Stimulated activated effector memory CD8-positive, alpha-beta T cell treated with anti-CD3 and anti-CD28 coated beads, Interleukin-12 subunit alpha, Interleukin-12 subunit beta, amount 100 ng/mL, for 72 hours (primary cell): ENCODE measurements around the gene ZNF286A.
"Not testable (repeated sequence)": the region's sequence is repeated elsewhere in the genome, so short reads cannot be mapped to it uniquely, and the experiment has no call there.

Source experiments
- ATAC-seq: fragments of 150-1000 bp; cut with Tn5 transposase; 2 replicates; pipeline ENCODE4 v1.10.0; 2021
- DNase-seq, 2 donors: peaks; one replicate each; pipeline ENCODE4 v3.0.0; 2021 to 2022; ENCODE audit warnings: low spot score in 2 of 2
- H3K27ac Mint-ChIP-seq: one replicate; pipeline ENCODE4 v1.8.0; 2022; ENCODE audit warnings: mild to moderate bottlenecking, mixed read lengths
- H3K36me3 Mint-ChIP-seq: one replicate; pipeline ENCODE4 v1.8.0; 2022; ENCODE audit warnings: mild to moderate bottlenecking, mixed read lengths
- H3K4me1 Mint-ChIP-seq: one replicate; pipeline ENCODE4 v1.8.0; 2022; ENCODE audit warnings: mixed read lengths
- H3K4me3 Mint-ChIP-seq: one replicate; pipeline ENCODE4 v1.8.0; 2022; ENCODE audit warnings: mild to moderate bottlenecking, mixed read lengths
- H3K9me3 Mint-ChIP-seq: one replicate; pipeline ENCODE4 v1.8.0; 2022; ENCODE audit warnings: mixed read lengths

The ZNF286A gene

GRCh38 chr17:15699413-15699924 is at the start of gene ZNF286A:
Gene ZNF286A, plus strand, starts transcription at chr17:15699752. Its CDS starts 578 bp downstream, at chr17:15700330.
- DNase-seq (peak; percentile 86 to 98), ATAC-seq (peak; percentile 98)
- Mint-ChIP-seq H3K4me3 (peak within 1 kb of the TSS; percentile 83), H3K27ac (peak within 1 kb of the TSS; percentile 96), H3K36me3 (peaks cover 24% of the 10 kb centered on the region)
- not testable (repeated sequence) for H3K9me3 Mint-ChIP-seq, H3K4me1 Mint-ChIP-seq

GRCh38 chr17:15649861-15650421 is 49.6 kb upstream of the ZNF286A start:
- Mint-ChIP-seq H3K27ac (no peak overlapping the region), H3K4me3 (no peak overlapping the region), H3K9me3 (no peaks in the 10 kb centered on the region), H3K36me3 (peaks cover 6% of the 10 kb centered on the region), H3K4me1 (peaks cover 17% of the 10 kb centered on the region)
- no peak for DNase-seq
- no peak for ATAC-seq

GRCh38 chr17:15650741-15651582 is 48.6 kb upstream of the ZNF286A start:
- no peaks in the 10 kb centered on the region for H3K9me3 Mint-ChIP-seq
- DNase-seq: no peak
- peaks cover 6% of the 10 kb centered on the region for H3K36me3 Mint-ChIP-seq
- H3K4me3 Mint-ChIP-seq: no peak overlapping the region
- H3K27ac Mint-ChIP-seq: no peak overlapping the region
- peaks cover 17% of the 10 kb centered on the region for H3K4me1 Mint-ChIP-seq
- ATAC-seq: peak; percentile 17

DNA sequence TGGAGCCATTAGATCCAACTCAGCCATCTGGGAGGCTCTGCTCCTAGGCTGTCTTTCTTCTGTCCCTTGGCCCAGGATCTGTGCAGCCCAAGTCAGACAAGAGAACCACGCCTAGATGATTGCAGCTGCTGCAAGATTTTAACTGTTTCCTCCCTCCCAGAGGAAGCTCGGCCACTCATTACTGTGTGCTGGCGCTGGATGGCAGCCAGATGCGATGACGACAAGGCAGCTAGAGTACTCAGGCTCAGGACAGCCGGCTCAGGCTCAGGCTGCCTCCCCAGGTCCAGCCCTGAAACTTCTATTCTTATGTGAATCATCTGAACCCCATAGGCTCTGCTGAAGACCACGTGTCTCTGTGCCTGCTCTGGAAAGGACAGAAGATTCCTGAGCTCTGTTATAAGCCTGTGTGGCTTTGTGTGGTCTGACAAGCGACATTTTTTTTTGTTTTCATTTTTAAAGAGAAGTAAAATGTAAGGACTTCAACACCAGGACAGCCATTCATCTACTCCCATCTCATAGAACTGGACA is 47.9 kb upstream of the ZNF286A start:
- no peak for DNase-seq
- peaks cover 17% of the 10 kb centered on the region for H3K4me1 Mint-ChIP-seq
- no peak overlapping the region for H3K4me3 Mint-ChIP-seq
- H3K36me3 Mint-ChIP-seq: peaks cover 6% of the 10 kb centered on the region
- H3K9me3 Mint-ChIP-seq: no peaks in the 10 kb centered on the region
- peak; percentile 69 for ATAC-seq
- no peak overlapping the region for H3K27ac Mint-ChIP-seq

DNA sequence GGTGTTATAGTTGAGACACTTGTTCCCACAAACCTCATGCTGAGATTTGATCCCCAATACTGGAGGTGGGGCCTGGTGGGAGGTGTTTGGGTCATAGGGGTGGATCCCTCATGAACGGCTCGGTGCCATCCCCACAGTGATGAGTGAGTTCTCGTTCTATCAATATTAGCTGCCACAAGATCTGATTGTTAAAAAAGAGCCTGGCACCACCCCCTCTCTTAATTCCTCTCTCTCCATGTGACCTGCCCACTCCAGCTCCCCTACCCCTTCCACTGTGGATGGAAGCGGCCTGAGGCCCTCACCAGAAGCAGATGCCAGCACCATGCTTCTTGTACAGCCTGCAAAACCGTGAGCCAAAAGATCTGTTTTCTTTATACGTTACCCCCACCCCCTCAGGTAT is 46.6 kb upstream of the ZNF286A start:
- ATAC-seq (no peak), DNase-seq (no peak)
- Mint-ChIP-seq H3K27ac (no peak overlapping the region), H3K36me3 (peaks cover 6% of the 10 kb centered on the region), H3K4me3 (no peak overlapping the region), H3K4me1 (peaks cover 17% of the 10 kb centered on the region), H3K9me3 (no peaks in the 10 kb centered on the region)

DNA sequence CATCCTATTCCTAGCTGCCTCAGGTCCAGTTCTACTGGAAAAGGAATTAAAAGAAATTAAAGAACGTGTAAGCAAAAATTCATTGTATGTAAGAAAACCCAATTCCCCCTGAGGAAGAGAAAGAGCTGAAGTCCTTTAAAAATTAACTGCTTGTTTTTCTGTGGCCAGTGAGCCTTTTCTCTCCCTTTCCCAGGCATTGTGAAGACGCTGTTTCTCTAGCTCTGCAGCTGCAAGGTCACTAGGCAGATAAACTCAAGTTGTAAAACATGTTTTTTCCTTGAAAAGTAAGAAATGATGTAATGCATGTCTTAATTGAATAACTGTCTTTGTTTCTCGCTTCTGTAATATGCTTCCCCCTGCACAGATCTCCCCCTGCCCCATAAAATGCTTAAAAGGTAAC is 45.2 kb upstream of the ZNF286A start:
- not testable (repeated sequence) for H3K4me3 Mint-ChIP-seq, DNase-seq, H3K9me3 Mint-ChIP-seq, H3K27ac Mint-ChIP-seq, H3K36me3 Mint-ChIP-seq, ATAC-seq
- H3K4me1 Mint-ChIP-seq: peaks cover 17% of the 10 kb centered on the region

GRCh38 chr17:15654886-15655561 is 44.5 kb upstream of the ZNF286A start:
- peaks cover 17% of the 10 kb centered on the region for H3K4me1 Mint-ChIP-seq
- peaks cover 6% of the 10 kb centered on the region for H3K36me3 Mint-ChIP-seq
- H3K4me3 Mint-ChIP-seq: no peak overlapping the region
- DNase-seq (no peak), ATAC-seq (no peak)
- H3K9me3 Mint-ChIP-seq: no peaks in the 10 kb centered on the region
- H3K27ac Mint-ChIP-seq: no peak overlapping the region

DNA sequence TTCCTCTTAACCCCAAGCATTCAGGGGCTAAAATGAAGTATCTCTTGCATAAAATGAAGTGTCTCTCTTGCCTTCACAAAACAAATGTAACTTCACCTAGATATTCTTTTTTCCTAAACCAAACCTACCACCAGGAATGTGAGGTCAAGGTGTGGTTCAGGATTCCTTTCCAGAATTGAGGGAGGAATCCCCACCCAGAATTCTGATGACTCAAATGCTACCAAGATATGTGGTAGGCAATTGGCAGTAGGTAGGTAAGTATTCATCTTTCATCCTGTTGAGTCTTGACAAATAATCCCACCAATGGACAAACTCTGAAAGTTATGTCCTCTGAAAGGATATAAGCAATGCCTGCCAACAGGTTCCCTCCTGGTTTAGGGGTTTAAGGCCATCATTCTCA is 41.7 kb upstream of the ZNF286A start:
- peaks cover 9% of the 10 kb centered on the region for H3K4me1 Mint-ChIP-seq
- H3K36me3 Mint-ChIP-seq: peaks cover 12% of the 10 kb centered on the region
- H3K27ac Mint-ChIP-seq: no peak overlapping the region
- no peak for DNase-seq
- no peaks in the 10 kb centered on the region for H3K9me3 Mint-ChIP-seq
- no peak for ATAC-seq
- no peak overlapping the region for H3K4me3 Mint-ChIP-seq

GRCh38 chr17:15658296-15658695 is 41.3 kb upstream of the ZNF286A start:
- ATAC-seq: no peak
- peaks cover 12% of the 10 kb centered on the region for H3K36me3 Mint-ChIP-seq
- H3K4me1 Mint-ChIP-seq: peaks cover 5% of the 10 kb centered on the region
- no peak overlapping the region for H3K27ac Mint-ChIP-seq
- no peak for DNase-seq
- no peaks in the 10 kb centered on the region for H3K9me3 Mint-ChIP-seq
- no peak overlapping the region for H3K4me3 Mint-ChIP-seq

DNA sequence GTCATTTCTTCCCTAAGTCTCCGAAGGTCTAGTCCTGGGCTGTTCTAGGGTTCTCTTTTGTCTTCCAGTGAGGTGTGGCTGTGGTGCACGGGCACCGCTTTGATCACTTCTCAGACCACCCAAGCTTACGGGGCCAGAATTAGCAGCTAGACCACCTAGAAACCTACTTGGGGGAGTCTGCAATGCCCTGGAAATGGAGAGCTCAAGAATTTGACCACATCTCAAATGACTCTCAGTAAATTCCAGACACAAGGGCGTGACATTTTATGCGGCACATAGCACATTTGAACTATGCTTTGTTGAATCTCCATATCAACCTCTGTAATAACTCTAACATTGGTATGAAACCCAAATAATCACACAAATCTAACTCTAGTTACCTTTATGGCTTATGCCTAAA is 40.3 kb upstream of the ZNF286A start:
- H3K4me1 Mint-ChIP-seq: no peaks in the 10 kb centered on the region
- H3K36me3 Mint-ChIP-seq: peaks cover 12% of the 10 kb centered on the region
- no peak for ATAC-seq
- H3K27ac Mint-ChIP-seq: no peak overlapping the region
- no peaks in the 10 kb centered on the region for H3K9me3 Mint-ChIP-seq
- no peak for DNase-seq
- H3K4me3 Mint-ChIP-seq: no peak overlapping the region

DNA sequence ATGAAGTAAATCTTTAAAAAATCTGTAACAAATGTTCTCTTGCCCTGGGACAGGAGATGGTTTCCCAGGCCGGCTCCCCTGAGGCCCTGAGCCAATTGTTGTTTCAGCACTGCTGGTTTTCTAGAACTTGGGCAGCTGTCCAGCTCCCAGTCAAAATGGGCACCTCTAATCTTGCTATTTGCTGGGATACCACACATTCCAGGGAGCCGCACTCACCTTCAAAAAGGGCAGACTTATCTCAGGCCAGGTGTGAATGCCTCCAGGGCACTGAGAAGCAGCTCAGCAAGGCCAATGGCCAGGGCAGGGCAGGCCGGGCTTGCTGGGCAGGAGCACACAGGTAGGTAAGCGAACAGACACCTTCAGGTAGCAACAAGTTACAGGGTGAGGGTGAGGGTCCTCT is 39.9 kb upstream of the ZNF286A start:
- DNase-seq (no peak), ATAC-seq (no peak)
- Mint-ChIP-seq H3K9me3 (no peaks in the 10 kb centered on the region), H3K4me1 (no peaks in the 10 kb centered on the region), H3K4me3 (no peak overlapping the region), H3K36me3 (peaks cover 8% of the 10 kb centered on the region), H3K27ac (no peak overlapping the region)

GRCh38 chr17:15660077-15660476 is 39.5 kb upstream of the ZNF286A start:
- no peak overlapping the region for H3K27ac Mint-ChIP-seq
- H3K4me3 Mint-ChIP-seq: no peak overlapping the region
- H3K4me1 Mint-ChIP-seq: no peaks in the 10 kb centered on the region
- no peaks in the 10 kb centered on the region for H3K9me3 Mint-ChIP-seq
- peaks cover 5% of the 10 kb centered on the region for H3K36me3 Mint-ChIP-seq
- ATAC-seq (no peak), DNase-seq (no peak)

- Mint-ChIP-seq H3K9me3 (no peaks in the 10 kb centered on the region), H3K36me3 (peaks cover 8% of the 10 kb centered on the region), H3K4me3 (no peak overlapping the region), H3K27ac (no peak overlapping the region), H3K4me1 (no peaks in the 10 kb centered on the region)
- ATAC-seq (no peak), DNase-seq (no peak)
Measured at GRCh38 chr17:15662681-15663080, 36.9 kb upstream of the ZNF286A start.

GRCh38 chr17:15663176-15663575 is 36.4 kb upstream of the ZNF286A start:
- H3K4me1 Mint-ChIP-seq: no peaks in the 10 kb centered on the region
- H3K9me3 Mint-ChIP-seq: no peaks in the 10 kb centered on the region
- no peak overlapping the region for H3K27ac Mint-ChIP-seq
- DNase-seq: no peak
- ATAC-seq: no peak
- peaks cover 10% of the 10 kb centered on the region for H3K36me3 Mint-ChIP-seq
- H3K4me3 Mint-ChIP-seq: no peak overlapping the region

DNA sequence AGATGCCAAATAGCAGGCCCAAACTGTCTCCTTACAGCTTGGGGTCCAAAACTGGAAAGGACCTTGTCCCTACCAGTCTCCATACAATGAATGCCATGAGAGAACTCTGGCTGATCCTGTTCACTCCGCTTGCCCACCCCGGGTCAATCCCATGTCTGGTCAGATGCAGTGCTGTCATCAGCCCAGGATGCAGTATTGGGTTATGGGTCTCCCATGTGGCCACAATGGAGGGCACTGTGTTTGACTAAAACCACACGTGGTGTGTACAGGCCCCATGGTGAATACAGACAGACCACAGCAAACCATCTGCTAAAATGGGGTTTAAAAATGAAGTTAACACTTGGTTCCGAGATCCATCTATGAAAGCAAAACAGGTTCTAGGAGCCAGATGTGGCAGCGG is 35.9 kb upstream of the ZNF286A start:
- Mint-ChIP-seq H3K4me3 (no peak overlapping the region), H3K4me1 (no peaks in the 10 kb centered on the region), H3K36me3 (peaks cover 13% of the 10 kb centered on the region), H3K9me3 (no peaks in the 10 kb centered on the region), H3K27ac (no peak overlapping the region)
- ATAC-seq (no peak), DNase-seq (no peak)
